Keratinocyte (primary cell): ENCODE results near the gene TMEM181. TPM values are rescaled to one million over a fixed set of nuclear protein-coding genes. Genes with fewer than 3 reads are reported as not detected.

ENCODE experiments used
- DNase-seq: peaks from one replicate; pipeline ENCODE4 v3.0.0-alpha.2; 2011; ENCODE audit warnings: low read depth, missing footprints, low spot score
- FAIRE-seq: peaks from 2 replicates; lab custom pipeline; 2011; peaks lifted over from hg19 to GRCh38; lab: Jason Lieb, UNC
- H2AFZ ChIP-seq: 2 replicates; pipeline ENCODE4 v1.6.0; 2012; ENCODE audit warnings: low read length, control low read depth, inconsistent platforms; ENCODE audit not compliant: control insufficient read depth
- H3K27ac ChIP-seq: 2 replicates; pipeline ENCODE4 v1.5.1; 2011; ENCODE audit warnings: low read length; ENCODE audit not compliant: control insufficient read depth, insufficient read depth
- H3K27me3 ChIP-seq: 3 replicates; pipeline ENCODE4 v1.6.0; 2011; ENCODE audit warnings: low read length; ENCODE audit not compliant: control insufficient read depth, insufficient read depth; ENCODE audit errors: extremely low read depth
- H3K36me3 ChIP-seq, 2 experiments: 2 replicates in 1 of 2; 3 replicates in 1 of 2; pipeline ENCODE4 v1.5.1; 2011; ENCODE audit warnings: low read length in 2 of 2, mild to moderate bottlenecking in 1 of 2; ENCODE audit not compliant: control insufficient read depth in 2 of 2, insufficient read depth in 2 of 2; ENCODE audit errors: extremely low read depth in 1 of 2
- H3K4me1 ChIP-seq: 3 replicates; pipeline ENCODE4 v1.5.1; 2011; ENCODE audit warnings: low read length; ENCODE audit not compliant: control insufficient read depth, insufficient read depth; ENCODE audit errors: extremely low read depth
- H3K4me2 ChIP-seq: 3 replicates; pipeline ENCODE4 v1.6.0; 2011; ENCODE audit warnings: low read depth, low read length; ENCODE audit not compliant: control insufficient read depth, insufficient read depth; ENCODE audit errors: extremely low read depth
- H3K4me3 ChIP-seq, 3 experiments: fragments of 200-600 bp in 1 of 3; sonication (generic) in 1 of 3; 2 replicates in 2 of 3; 3 replicates in 1 of 3; pipeline ENCODE4 v1.5.1; 2011 to 2016; ENCODE audit warnings: low read length in 3 of 3, mild to moderate bottlenecking in 3 of 3, control low read depth in 2 of 3, inconsistent platforms in 1 of 3, low read depth in 1 of 3, mixed read lengths in 1 of 3, mixed run types in 1 of 3, moderate library complexity in 1 of 3; ENCODE audit not compliant: control insufficient read depth in 2 of 3, insufficient read depth in 2 of 3; ENCODE audit errors: extremely low read depth in 1 of 3
- H3K79me2 ChIP-seq: 2 replicates; pipeline ENCODE4 v1.6.0; 2012; ENCODE audit warnings: low read length; ENCODE audit not compliant: control insufficient read depth, insufficient read depth
- H3K9ac ChIP-seq: 3 replicates; pipeline ENCODE4 v1.6.0; 2011; ENCODE audit warnings: low read length; ENCODE audit not compliant: control insufficient read depth, insufficient read depth; ENCODE audit errors: extremely low read depth
- H3K9me1 ChIP-seq: 3 replicates; pipeline ENCODE4 v1.6.0; 2011; ENCODE audit warnings: low read length; ENCODE audit not compliant: control insufficient read depth, insufficient read depth; ENCODE audit errors: extremely low read depth
- H3K9me3 ChIP-seq: 2 replicates; pipeline ENCODE4 v1.5.1; 2012; ENCODE audit warnings: low read depth, low read length; ENCODE audit not compliant: control insufficient read depth
- H4K20me1 ChIP-seq: 3 replicates; pipeline ENCODE4 v1.6.0; 2011; ENCODE audit warnings: low read length; ENCODE audit not compliant: control insufficient read depth, insufficient read depth; ENCODE audit errors: extremely low read depth
- EZH2 ChIP-seq: IDR thresholded peaks from one replicate; pipeline ENCODE4 v1.6.1; 2012; ENCODE audit warnings: inconsistent platforms, mild to moderate bottlenecking, low read length, moderate library complexity
- dilution Hi-C: fragments of 300-500 bp; cut with MboI; formaldehyde crosslinking; loops from one replicate; pipeline ENCODE4 v1.7.0; 2020; ENCODE audit warnings: low sequenced_read_pairs; ENCODE audit not compliant: extremely low pct_ligation_motif_present
- polyA plus RNA-seq, 5 experiments: library from polyadenylated mRNA; depleted of rRNA in 3 of 5; stranded (reverse) in 3 of 5; stranded (forward) in 1 of 5; unstranded in 1 of 5; fragments of >200 nt; gene quantifications; 1 replicate in 1 of 5; 2 replicates in 3 of 5; 3 replicates in 1 of 5; pipeline versions ENCODE4 v1.2.1 to v1.2.3, GENCODE V29; 2011 to 2012; ENCODE audit warnings: missing spikeins in 2 of 5, low read depth in 1 of 5, low replicate concordance in 1 of 5
- TF ChIP-seq, protein P1 (sequence below), 3 experiments: IDR thresholded peaks in 1 of 3; conservative IDR thresholded peaks in 1 of 3; optimal IDR thresholded peaks in 1 of 3; 2 replicates in 2 of 3; 3 replicates in 1 of 3; pipeline versions ENCODE3 to v1.5.1; 2011; ENCODE audit warnings: low read length in 3 of 3, mild to moderate bottlenecking in 3 of 3, moderate library complexity in 2 of 3, control low read depth in 1 of 3, inconsistent platforms in 1 of 3; ENCODE audit not compliant: insufficient read depth in 2 of 3; ENCODE audit errors: extremely low read depth in 1 of 3

Gene TMEM181
- polyA plus RNA-seq, 1 donor (not counting 4 experiments of a cell fraction or from before 2014, with no cell fraction given), result 31.9 TPM

DNA sequence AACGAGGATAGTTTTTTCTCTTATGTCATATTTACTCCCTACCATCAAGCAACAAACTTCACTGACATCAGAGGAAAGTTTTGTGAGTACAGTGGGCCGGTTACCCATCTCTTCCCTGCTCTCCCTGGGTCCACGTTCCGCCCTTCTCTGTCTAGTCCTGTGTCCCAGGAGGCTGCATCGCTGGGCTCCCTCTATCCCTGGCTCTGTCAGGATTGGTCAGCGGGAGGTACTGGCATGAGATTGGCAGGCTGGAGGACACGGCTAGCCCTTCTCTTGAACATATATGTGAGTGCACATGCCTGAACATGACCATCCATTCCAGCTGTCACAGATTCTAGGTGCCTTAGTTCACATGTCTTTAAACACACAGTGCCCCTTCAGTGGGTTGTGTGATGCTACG, 30.3 kb upstream of the TMEM181 start:
- no peak overlapping the region for H2AFZ ChIP-seq
- no peak for FAIRE-seq
- TF ChIP-seq EZH2, result no peak
- TF ChIP-seq, protein P1, sequence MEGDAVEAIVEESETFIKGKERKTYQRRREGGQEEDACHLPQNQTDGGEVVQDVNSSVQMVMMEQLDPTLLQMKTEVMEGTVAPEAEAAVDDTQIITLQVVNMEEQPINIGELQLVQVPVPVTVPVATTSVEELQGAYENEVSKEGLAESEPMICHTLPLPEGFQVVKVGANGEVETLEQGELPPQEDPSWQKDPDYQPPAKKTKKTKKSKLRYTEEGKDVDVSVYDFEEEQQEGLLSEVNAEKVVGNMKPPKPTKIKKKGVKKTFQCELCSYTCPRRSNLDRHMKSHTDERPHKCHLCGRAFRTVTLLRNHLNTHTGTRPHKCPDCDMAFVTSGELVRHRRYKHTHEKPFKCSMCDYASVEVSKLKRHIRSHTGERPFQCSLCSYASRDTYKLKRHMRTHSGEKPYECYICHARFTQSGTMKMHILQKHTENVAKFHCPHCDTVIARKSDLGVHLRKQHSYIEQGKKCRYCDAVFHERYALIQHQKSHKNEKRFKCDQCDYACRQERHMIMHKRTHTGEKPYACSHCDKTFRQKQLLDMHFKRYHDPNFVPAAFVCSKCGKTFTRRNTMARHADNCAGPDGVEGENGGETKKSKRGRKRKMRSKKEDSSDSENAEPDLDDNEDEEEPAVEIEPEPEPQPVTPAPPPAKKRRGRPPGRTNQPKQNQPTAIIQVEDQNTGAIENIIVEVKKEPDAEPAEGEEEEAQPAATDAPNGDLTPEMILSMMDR (optimal IDR thresholded peaks at IDR 0.05 in 1 of 3, IDR thresholded peaks at IDR 0.05 in 1 of 3, conservative IDR thresholded peaks at IDR 0.05 in 1 of 3; ENCODE audit: extremely low read depth in 1 of 3, insufficient read depth in 2 of 3, low read length in 3 of 3), result no peak
- no peak overlapping the region for H3K9ac ChIP-seq
- H3K27me3 ChIP-seq, result peaks cover 6% of the 10 kb centered on the region
- H3K27ac ChIP-seq, result no peak overlapping the region
- H3K4me2 ChIP-seq, result no peak overlapping the region
- H3K9me3 ChIP-seq, result peaks cover 2% of the 10 kb centered on the region
- H4K20me1 ChIP-seq, result no peaks in the 10 kb centered on the region
- no peaks in the 10 kb centered on the region for H3K36me3 ChIP-seq
- no peak overlapping the region for H3K4me3 ChIP-seq
- DNase-seq, result no peak
- H3K9me1 ChIP-seq, result no peaks in the 10 kb centered on the region
- dilution Hi-C loops, result no loop called here
- H3K4me1 ChIP-seq, result no peaks in the 10 kb centered on the region
- H3K79me2 ChIP-seq, result no peaks in the 10 kb centered on the region

DNA sequence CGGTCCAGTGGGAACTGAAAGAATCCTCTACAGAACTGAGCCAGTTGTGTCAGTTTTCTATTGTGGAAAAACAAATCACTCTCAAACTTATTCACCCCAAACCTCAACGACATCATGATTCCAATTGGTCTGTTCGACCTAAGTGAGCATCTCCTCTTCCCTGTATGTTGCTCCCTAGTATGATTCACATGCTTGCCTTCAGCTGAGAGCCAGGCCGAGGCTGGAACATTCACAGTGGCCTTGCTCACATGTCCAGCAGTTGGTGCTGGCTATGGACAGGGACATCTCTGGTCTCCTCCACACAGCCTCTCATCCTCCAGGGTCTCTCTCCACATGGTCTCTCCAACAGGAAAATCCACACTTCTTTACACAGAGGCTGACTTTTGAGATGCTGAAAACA, 28.3 kb upstream of the TMEM181 start:
- no peaks in the 10 kb centered on the region for H3K9me1 ChIP-seq
- no peaks in the 10 kb centered on the region for H4K20me1 ChIP-seq
- FAIRE-seq (no peak), DNase-seq (no peak)
- no peaks in the 10 kb centered on the region for H3K79me2 ChIP-seq
- TF ChIP-seq, protein P1 (optimal IDR thresholded peaks at IDR 0.05 in 1 of 3, IDR thresholded peaks at IDR 0.05 in 1 of 3, conservative IDR thresholded peaks at IDR 0.05 in 1 of 3; ENCODE audit: extremely low read depth in 1 of 3, insufficient read depth in 2 of 3, low read length in 3 of 3), result no peak
- no peak for TF ChIP-seq EZH2
- H3K4me2 ChIP-seq, result no peak overlapping the region
- peaks cover 2% of the 10 kb centered on the region for H3K9me3 ChIP-seq
- H3K4me1 ChIP-seq, result no peaks in the 10 kb centered on the region
- no peak overlapping the region for H3K9ac ChIP-seq
- H3K27me3 ChIP-seq, result peaks cover 12% of the 10 kb centered on the region
- H2AFZ ChIP-seq, result no peak overlapping the region
- no peak overlapping the region for H3K4me3 ChIP-seq
- H3K36me3 ChIP-seq, result no peaks in the 10 kb centered on the region
- H3K27ac ChIP-seq, result no peak overlapping the region
- dilution Hi-C loops, result no loop called here
